A673 (cell line): ENCODE results near the gene WNK1.

ENCODE experiments used
- CTCF ChIP-seq: fragments of 300-800, 200-600 bp; sonication (generic); conservative IDR thresholded peaks from 2 replicates; pipeline ENCODE4 v1.5.1; 2017; ENCODE audit warnings: low read depth, mild to moderate bottlenecking, antibody characterized with exemption, low read length, moderate library complexity, mixed read lengths
- EZH2 ChIP-seq: fragments of 200-600 bp; sonication (generic); IDR thresholded peaks from 2 replicates; pipeline ENCODE4 v1.6.1; 2017; ENCODE audit warnings: borderline replicate concordance, low read depth, mild to moderate bottlenecking, mixed read lengths, antibody characterized with exemption, low read length; ENCODE audit not compliant: poor library complexity, severe bottlenecking

GRCh38 chr12:862303-862911, 110.0 kb downstream of the WNK1 start:
- TF ChIP-seq CTCF (no peak), EZH2 (no peak)
